ENCODE data around the gene CGB1. TPM values are rescaled to one million over a fixed set of nuclear protein-coding genes. Genes with fewer than 3 reads are reported as not detected.
"Not testable (repeated sequence)": the region's sequence is repeated elsewhere in the genome, so short reads cannot be mapped to it uniquely, and the experiment has no call there.

Gene CGB1
- total and polyA plus RNA-seq, 2 of the 13 experiments (the other 11 are each of a cell fraction or from before 2014, with no cell fraction given): not detected

GRCh38 chr19:49038557-49039276, 2.0 kb upstream of the CGB1 start:
- TF ChIP-seq FOSL2 (CRISPR knock-in tag; IDR thresholded peaks at IDR 0.05) (peak; percentile 90), SAP130 (CRISPR knock-in tag; IDR thresholded peaks at IDR 0.05; ENCODE audit: low read depth) (0 out of 2 replicates have a peak, but pooled peaks have one; percentile 13), CREB1 (IDR thresholded peaks at IDR 0.05) (0 out of 2 replicates have a peak, but pooled peaks have one; percentile 5)
- H4K20me1 ChIP-seq (ENCODE audit: insufficient read depth, low read length); H3K4me1 ChIP-seq (ENCODE audit: insufficient read depth, low read length); H3K79me2 ChIP-seq (ENCODE audit: insufficient read depth, low read length); intact Hi-C loops (cut with micrococcal nuclease; ENCODE audit: unreplicated experiment); H3K27me3 ChIP-seq (ENCODE audit: control insufficient read depth in 1 of 2, insufficient read depth in 2 of 2, low read length in 2 of 2); in situ Hi-C loops (cut with HindIII; ENCODE audit: extremely low pct_ligation_motif_present, low pct_unique_long_range_greater_than_20kb); FAIRE-seq; POLR2A ChIA-PET; H3K4me3 ChIP-seq (replicated peaks in 1 of 3; ENCODE audit: insufficient read depth in 1 of 3, low read depth in 2 of 3, low read length in 3 of 3); H3K27ac ChIP-seq (ENCODE audit: extremely low read length, insufficient read depth, low read length); BruUV-seq (replicated peaks); H3K36me3 ChIP-seq (replicated peaks in 1 of 2; ENCODE audit: control insufficient read depth in 1 of 2, insufficient read depth in 2 of 2, low read length in 2 of 2); H2AFZ ChIP-seq (ENCODE audit: low read length); H3K4me2 ChIP-seq (ENCODE audit: low read depth, low read length); H3K9me3 ChIP-seq (ENCODE audit: low read length); CTCF ChIA-PET (ENCODE audit: low intra/inter-chr PET ratio, low total read pairs); H3K9ac ChIP-seq (ENCODE audit: insufficient read depth, low read depth, low read length); TF ChIP-seq CREB1 (CRISPR knock-in tag; IDR thresholded peaks at IDR 0.05): not testable (repeated sequence)
- 4% methylated on average over 11 of the region's 26 CpGs for WGBS (ENCODE audit: low lambda C conversion rate)
- DNase-seq (ENCODE audit: low spot score): peak; percentile 26
- ATAC-seq: peak; percentile 69; the same call in 2 of the 3 replicates

GRCh38 chr19:49038111-49038510, 1.4 kb upstream of the CGB1 start:
- H3K36me3 ChIP-seq (replicated peaks in 1 of 2; ENCODE audit: control insufficient read depth in 1 of 2, insufficient read depth in 2 of 2, low read length in 2 of 2); H3K27me3 ChIP-seq (ENCODE audit: control insufficient read depth in 1 of 2, insufficient read depth in 2 of 2, low read length in 2 of 2); H4K20me1 ChIP-seq (ENCODE audit: insufficient read depth, low read length); FAIRE-seq; POLR2A ChIA-PET; in situ Hi-C loops (cut with HindIII; ENCODE audit: extremely low pct_ligation_motif_present, low pct_unique_long_range_greater_than_20kb); H3K9ac ChIP-seq (ENCODE audit: insufficient read depth, low read depth, low read length); BruUV-seq (replicated peaks); H2AFZ ChIP-seq (ENCODE audit: low read length); H3K4me3 ChIP-seq (replicated peaks in 1 of 3; ENCODE audit: insufficient read depth in 1 of 3, low read depth in 2 of 3, low read length in 3 of 3); CTCF ChIA-PET (ENCODE audit: low intra/inter-chr PET ratio, low total read pairs); H3K4me2 ChIP-seq (ENCODE audit: low read depth, low read length); H3K9me3 ChIP-seq (ENCODE audit: low read length); intact Hi-C loops (cut with micrococcal nuclease; ENCODE audit: unreplicated experiment); H3K27ac ChIP-seq (ENCODE audit: extremely low read length, insufficient read depth, low read length); DNase-seq (ENCODE audit: low spot score); H3K79me2 ChIP-seq (ENCODE audit: insufficient read depth, low read length); H3K4me1 ChIP-seq (ENCODE audit: insufficient read depth, low read length); ATAC-seq: not testable (repeated sequence)
- WGBS (ENCODE audit: low lambda C conversion rate): 53% methylated on average over 6 of the region's 8 CpGs
